ENCODE measurements around the gene DYRK2. TPM values are rescaled to one million over a fixed set of nuclear protein-coding genes. Genes with fewer than 3 reads are reported as not detected.

The DYRK2 gene
- total and polyA plus RNA-seq, 7 donors, result 17.6 to 32.8 (median 26.0) TPM

DNA sequence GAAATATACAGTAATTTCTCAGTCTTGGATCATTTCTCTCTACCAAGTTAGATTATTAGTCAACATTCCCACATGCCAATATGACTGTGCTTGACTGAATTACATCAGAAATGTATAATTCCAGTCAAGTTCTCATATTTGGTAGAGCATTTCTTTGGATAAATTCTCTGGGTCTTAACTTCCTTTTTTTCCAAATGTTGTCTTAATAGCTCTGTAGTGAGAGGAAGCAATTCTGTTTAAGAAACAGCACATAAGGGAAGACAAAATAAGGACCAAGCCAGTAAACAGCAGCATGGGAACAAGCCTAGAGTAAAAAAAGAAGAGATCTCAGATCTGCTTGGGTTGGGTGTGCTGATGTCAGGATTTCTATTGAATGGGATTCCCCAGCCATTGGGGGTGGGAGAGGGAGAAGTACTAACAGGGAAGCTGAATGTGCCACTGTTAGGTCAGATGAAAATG lies 14.2 kb upstream of the DYRK2 start:
- intact Hi-C loops (cut with DNase I), result no loop called here
- H3K4me1 ChIP-seq, result no peaks in the 10 kb centered on the region

DNA sequence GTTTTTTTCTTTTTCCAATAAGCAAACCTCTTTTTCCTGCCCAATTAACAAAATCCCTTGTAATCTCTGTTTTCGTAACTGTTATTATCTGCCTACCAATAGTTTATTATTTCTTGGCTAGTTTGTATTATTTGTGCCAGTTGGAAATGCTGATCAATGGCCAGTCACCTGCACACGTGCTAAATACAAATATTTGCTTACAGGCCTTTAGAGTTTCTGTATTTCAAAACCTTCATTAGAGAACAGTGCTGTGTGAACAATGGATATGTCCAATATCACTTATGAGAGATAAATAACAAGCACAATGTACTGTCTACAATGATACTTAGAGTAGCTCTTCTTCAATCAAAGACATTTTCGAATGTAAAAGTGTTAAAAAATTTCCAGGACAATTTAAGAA lies 10.8 kb upstream of the DYRK2 start:
- H3K4me3 ChIP-seq, result no peak overlapping the region
- intact Hi-C loops (cut with DNase I), result no loop called here
- no peaks in the 10 kb centered on the region for H3K27me3 ChIP-seq
- WGBS, 2 donors, result 74 to 83% methylated on average over 3 of the region's 3 CpGs
- H3K27ac ChIP-seq, result no peak overlapping the region
- no peaks in the 10 kb centered on the region for H3K36me3 ChIP-seq
- H3K9me3 ChIP-seq, result no peaks in the 10 kb centered on the region
- H3K4me1 ChIP-seq, result peaks cover 0 to 6% (median 0%) of the 10 kb centered on the region in 4 donors
- TF ChIP-seq EP300 (IDR thresholded peaks at IDR 0.05) (no peak), POLR2A (IDR thresholded peaks at IDR 0.05) (no peak), POLR2AphosphoS5 (IDR thresholded peaks at IDR 0.05) (no peak)
- TF ChIP-seq, protein P1, sequence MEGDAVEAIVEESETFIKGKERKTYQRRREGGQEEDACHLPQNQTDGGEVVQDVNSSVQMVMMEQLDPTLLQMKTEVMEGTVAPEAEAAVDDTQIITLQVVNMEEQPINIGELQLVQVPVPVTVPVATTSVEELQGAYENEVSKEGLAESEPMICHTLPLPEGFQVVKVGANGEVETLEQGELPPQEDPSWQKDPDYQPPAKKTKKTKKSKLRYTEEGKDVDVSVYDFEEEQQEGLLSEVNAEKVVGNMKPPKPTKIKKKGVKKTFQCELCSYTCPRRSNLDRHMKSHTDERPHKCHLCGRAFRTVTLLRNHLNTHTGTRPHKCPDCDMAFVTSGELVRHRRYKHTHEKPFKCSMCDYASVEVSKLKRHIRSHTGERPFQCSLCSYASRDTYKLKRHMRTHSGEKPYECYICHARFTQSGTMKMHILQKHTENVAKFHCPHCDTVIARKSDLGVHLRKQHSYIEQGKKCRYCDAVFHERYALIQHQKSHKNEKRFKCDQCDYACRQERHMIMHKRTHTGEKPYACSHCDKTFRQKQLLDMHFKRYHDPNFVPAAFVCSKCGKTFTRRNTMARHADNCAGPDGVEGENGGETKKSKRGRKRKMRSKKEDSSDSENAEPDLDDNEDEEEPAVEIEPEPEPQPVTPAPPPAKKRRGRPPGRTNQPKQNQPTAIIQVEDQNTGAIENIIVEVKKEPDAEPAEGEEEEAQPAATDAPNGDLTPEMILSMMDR (IDR thresholded peaks at IDR 0.05), result no peak
- no peak for DNase-seq

More for the DNA sequence above, 14.2 kb upstream of the DYRK2 start:
- Histone ChIP-seq H3K27ac (no peak overlapping the region), H3K27me3 (no peaks in the 10 kb centered on the region), H3K9me3 (no peaks in the 10 kb centered on the region), H3K4me3 (no peak overlapping the region), H3K36me3 (no peaks in the 10 kb centered on the region)
- TF ChIP-seq POLR2A (IDR thresholded peaks at IDR 0.05), result no peak
- TF ChIP-seq, protein P1 (IDR thresholded peaks at IDR 0.05), result no peak
- TF ChIP-seq EP300 (IDR thresholded peaks at IDR 0.05), result no peak
- no peak for TF ChIP-seq POLR2AphosphoS5 (IDR thresholded peaks at IDR 0.05)
- no peak for DNase-seq

DNA sequence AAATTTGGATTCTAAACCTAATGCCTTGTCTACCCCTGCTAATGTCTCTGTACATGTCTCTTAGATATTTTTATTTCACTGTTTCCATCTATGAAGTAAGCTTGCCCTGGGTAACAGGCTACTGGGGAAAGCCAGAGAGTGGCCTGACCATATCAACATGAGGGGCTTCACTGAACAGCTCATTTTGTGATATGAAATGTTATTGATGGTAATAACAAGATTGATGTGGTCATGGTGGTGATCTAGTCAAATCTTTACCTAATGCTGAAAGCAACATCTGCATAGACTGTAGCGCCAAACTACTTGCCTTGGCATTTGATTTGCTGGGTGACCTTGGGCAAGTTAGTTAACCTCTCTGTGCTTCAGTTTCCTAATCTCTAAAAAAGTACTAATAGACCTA lies 9.9 kb upstream of the DYRK2 start:
- 92 to 93% methylated on average over 1 of the region's 1 CpG for WGBS, 2 donors
- Histone ChIP-seq H3K9me3 (no peaks in the 10 kb centered on the region), H3K36me3 (no peaks in the 10 kb centered on the region), H3K27me3 (no peaks in the 10 kb centered on the region), H3K4me3 (no peak overlapping the region), H3K27ac (no peak overlapping the region), H3K4me1 (peaks cover 0 to 6% (median 0%) of the 10 kb centered on the region in 4 donors)
- DNase-seq, result no peak
- TF ChIP-seq, protein P1 (IDR thresholded peaks at IDR 0.05), result no peak
- TF ChIP-seq EP300 (IDR thresholded peaks at IDR 0.05), result no peak
- no peak for TF ChIP-seq POLR2A (IDR thresholded peaks at IDR 0.05)
- TF ChIP-seq POLR2AphosphoS5 (IDR thresholded peaks at IDR 0.05), result no peak
- intact Hi-C loops (cut with DNase I), result no loop called here

DNA sequence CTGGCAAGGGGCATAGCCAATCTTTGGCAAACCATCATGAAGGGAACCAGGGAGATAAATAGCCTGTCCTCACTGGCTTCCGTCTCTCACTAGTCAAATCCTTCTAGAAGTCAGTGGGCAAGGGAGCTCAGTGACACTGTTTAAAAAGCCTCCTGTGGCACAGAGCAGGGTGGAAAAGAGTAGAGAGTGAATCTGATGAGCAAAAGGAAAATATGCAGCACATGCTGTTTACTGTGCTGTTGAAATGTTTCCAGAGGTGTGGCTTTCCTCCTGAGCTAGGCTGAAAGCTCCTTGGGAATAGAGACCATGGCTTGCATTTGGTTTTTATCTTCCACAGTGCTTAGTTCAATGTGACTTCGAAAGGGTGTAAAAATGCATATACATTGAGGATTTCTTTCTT lies 7.7 kb upstream of the DYRK2 start:
- intact Hi-C loops (cut with DNase I), result no loop called here
- TF ChIP-seq EP300 (IDR thresholded peaks at IDR 0.05) (no peak), POLR2A (IDR thresholded peaks at IDR 0.05) (no peak), POLR2AphosphoS5 (IDR thresholded peaks at IDR 0.05) (no peak)
- TF ChIP-seq, protein P1 (IDR thresholded peaks at IDR 0.05), result no peak
- peaks cover 0 to 6% (median 0%) of the 10 kb centered on the region in 4 donors for H3K4me1 ChIP-seq
- WGBS, 2 donors, result 89 to 91% methylated on average over 2 of the region's 2 CpGs
- H3K9me3 ChIP-seq, result no peaks in the 10 kb centered on the region
- H3K36me3 ChIP-seq, result no peaks in the 10 kb centered on the region
- H3K27me3 ChIP-seq, result no peaks in the 10 kb centered on the region
- no peak for DNase-seq
- H3K27ac ChIP-seq, result no peak overlapping the region
- H3K4me3 ChIP-seq, result no peak overlapping the region

DNA sequence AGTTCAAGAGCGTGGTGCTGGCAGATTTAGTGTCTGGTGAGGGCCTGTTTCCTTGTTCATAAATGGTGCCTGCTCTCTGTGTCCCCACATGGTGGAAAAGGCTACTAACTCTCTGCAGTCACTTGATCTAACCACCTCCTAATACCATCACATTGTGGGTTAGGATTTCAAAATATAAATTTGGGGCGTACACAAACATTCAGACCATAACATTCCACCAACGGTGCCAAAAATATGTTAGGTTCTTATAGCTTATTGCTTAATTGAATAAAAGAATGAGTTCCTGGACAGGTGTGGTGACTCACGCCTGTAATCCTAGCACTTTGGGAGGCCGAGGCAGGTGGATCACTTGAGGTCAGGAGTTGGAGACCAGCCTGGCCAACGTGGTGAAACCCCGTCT lies 3.4 kb upstream of the DYRK2 start:
- WGBS, 2 donors, result 87 to 92% methylated on average over 7 of the region's 7 CpGs
- TF ChIP-seq, protein P1 (IDR thresholded peaks at IDR 0.05), result no peak
- TF ChIP-seq EP300 (IDR thresholded peaks at IDR 0.05) (no peak), POLR2A (IDR thresholded peaks at IDR 0.05) (no peak), POLR2AphosphoS5 (IDR thresholded peaks at IDR 0.05) (no peak)

More for the DNA sequence above, 3.4 kb upstream of the DYRK2 start:
- Histone ChIP-seq H3K27me3 (no peaks in the 10 kb centered on the region), H3K36me3 (no peaks in the 10 kb centered on the region), H3K9me3 (no peaks in the 10 kb centered on the region), H3K4me1 (peaks cover 0 to 15% (median 5%) of the 10 kb centered on the region in 4 donors), H3K4me3 (no peak overlapping the region), H3K27ac (no peak overlapping the region)
- intact Hi-C loops (cut with DNase I), result loop anchor here (5.0 kb wide), 4 partner anchors 112 to 288 kb away; no protein-coding TSS in a partner anchor
- no peak for DNase-seq
